GM19324 (cell line): Measurements from ENCODE around the gene SNTG2.

Experiments used
- ATAC-seq: cut with Tn5 transposase; IDR thresholded peaks from one replicate; pipeline ENCODE4 v1.9.1; 2021; ENCODE audit warnings: mild to moderate bottlenecking, moderate library complexity; ENCODE audit not compliant: unreplicated experiment, low FRiP score

Gene SNTG2

DNA sequence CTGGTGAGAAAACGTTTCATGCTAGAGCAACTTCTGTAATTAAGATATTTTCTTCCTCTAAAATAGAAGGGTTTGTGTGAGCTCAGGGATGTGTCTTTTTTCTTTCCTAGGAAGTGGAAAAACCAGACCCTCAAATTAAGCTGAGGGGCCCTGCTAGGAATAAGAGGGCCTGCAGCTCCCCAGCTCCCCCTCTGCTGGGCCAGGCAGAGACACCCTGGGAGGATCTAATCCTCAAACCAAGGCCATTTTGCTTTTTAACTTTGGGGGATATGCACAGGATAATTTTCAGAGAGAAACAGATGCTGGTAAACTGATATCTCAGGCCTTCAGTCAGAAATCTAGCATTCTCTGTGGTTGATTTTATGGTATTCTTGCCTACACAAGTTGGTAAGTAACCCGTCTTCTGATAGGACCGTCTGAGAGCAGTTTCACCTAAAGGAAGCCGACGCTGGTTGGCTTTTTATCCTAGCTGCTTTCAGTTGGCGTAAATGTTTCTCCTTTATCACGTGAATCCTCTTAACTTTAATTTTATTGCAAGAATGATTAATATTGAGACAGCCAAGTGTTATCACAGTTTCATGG lies 34.8 kb downstream of the SNTG2 start:
- no peak for ATAC-seq

DNA sequence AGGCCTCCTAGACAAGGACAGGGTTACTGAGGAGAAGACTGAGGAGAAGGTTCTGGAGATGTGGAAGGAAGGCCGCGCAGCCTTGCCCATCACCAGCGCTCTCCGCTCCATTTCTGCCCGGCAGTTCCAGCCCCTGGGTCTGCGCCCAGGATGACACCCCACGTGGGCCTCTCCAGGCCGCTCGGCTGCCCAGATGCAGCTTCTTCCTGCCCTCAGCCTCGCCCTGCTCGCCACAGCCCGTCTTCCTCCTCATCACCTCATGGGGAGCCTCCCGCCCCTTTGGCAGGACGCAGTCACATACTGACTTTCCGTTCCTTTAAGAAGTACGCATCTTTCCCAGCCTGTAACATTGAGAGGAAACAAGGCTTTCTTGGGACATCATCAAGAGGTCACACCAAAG lies 37.1 kb downstream of the SNTG2 start:
- ATAC-seq, result no peak

DNA sequence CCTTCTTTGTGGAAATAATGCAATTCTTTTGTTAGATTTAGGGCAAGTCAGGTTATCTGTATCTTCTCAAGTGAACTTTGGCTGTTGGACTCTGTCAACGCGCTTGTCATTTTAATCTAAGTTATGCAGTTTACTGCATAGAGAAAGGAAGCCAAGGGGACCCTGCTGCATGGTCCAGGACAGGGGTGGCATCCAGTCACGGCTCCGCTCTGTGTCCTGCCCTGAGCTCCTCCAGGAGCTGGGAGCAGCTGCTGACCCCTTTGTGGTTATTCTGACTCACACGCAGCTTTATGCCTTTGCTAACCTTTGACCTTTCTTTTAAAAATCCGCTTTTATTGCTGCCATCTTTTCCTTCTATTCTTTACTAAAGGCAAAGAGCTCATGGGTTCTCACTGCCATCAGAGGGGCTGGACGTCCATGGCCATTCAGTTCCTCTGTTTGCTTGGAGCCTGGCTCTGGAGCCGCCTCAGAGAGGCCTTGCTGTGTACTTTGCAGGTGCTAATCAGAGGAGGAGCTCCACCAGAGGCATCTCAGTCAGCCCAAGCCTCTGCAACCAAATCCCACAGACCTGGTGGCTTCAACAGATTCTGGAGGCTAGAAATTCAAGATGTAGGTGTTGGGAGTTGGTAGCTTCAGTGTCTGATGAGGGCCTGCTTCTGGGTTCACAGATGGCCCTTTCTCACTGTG lies 39.3 kb downstream of the SNTG2 start:
- no peak for ATAC-seq

DNA sequence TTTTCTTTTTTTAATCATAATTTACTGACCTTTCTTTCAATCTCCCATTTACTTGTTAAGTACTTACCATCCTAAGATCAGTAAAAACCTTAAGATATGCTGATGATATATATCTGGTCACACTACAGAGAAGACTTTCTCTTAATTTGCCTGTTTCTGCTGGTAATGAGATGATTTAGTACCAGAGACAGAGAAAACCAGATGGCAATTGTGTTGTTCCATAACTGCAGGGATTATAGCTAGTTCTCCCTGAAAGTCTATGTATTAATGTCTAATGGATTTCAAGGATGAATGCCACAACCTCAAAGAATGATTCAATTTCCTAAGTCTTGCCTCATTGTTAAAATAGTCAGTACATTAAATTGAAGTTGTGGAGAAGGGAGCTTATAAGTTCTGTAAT lies 40.3 kb downstream of the SNTG2 start:
- no peak for ATAC-seq

DNA sequence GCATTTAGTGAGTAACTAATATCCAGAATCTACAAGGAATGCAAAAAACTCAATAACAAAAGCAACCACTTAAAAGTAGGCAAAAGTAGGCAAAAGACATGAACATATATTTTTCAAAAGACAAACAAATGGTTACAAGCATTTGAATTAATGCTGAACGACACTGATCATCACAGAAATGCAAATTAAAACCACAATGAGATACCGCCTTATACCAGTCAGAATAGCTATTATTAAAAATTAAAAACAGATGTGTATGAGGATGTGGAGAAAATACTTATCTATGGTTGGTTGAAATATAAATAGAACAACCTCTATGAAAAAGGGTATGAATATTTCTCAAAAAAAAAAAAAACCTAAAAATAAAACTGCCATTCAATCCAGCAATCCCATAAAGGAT lies 51.7 kb downstream of the SNTG2 start:
- no peak for ATAC-seq

DNA sequence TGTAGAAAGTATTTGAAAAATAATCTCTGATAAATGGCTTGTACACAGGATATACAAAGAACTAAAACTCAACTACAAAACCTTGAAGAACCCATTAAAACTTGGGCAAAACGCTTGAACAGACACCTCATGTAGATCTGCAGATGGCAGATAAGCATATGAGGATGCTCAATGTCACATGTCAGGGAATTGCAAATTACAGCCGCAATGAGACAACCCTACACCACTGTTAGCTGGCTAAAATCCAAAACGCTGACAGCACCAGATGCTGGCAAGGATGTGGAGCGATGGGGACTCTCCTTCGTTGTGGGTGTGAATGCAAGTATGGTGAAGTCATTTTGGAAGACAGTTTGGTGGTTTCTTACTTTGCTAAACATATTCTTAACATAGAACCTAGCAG lies 53.7 kb downstream of the SNTG2 start:
- no peak for ATAC-seq

DNA sequence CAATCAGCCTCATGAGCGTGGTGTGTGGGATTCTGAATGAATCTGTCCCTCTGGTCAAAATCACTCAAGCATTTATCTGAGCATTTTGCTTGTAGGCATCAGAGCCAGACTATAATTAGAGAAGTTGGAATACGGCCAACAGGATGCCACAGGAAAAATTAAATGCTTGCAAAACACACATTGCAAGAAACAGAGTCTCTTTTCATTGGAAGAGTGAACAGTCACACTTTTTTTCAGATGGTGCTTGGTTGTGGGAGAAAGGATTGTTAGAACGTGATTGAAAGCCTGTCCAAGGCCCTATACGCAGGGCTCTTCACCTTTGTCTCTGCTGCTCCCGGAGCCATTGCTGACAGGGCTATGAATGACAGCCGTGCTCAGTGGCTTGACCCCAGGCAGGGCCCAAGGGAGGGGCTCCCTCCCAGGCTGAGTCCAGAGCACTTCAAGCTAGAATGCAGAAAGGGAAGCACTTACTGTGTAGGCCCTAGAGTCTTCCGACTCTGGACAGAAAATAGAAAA lies 59.8 kb downstream of the SNTG2 start:
- ATAC-seq, result no peak

DNA sequence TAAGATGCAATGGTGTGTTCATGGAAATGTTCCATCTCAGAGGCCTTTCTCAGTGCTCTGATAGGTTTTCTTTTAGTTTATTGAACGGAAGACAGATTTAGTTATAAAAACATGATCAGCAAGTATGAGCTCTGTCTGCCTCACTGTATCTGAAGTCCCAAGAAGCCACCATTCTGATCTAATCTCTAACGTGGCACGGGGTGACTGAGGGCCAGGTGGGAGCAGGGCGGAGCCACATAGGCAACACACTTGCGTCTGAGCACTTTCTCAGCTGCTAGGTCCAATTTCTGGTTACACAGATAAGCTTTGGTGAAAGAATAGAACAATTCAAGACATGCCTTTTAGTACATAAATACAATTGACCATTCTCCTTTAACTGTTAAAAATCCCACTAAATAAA lies 60.4 kb downstream of the SNTG2 start:
- no peak for ATAC-seq

DNA sequence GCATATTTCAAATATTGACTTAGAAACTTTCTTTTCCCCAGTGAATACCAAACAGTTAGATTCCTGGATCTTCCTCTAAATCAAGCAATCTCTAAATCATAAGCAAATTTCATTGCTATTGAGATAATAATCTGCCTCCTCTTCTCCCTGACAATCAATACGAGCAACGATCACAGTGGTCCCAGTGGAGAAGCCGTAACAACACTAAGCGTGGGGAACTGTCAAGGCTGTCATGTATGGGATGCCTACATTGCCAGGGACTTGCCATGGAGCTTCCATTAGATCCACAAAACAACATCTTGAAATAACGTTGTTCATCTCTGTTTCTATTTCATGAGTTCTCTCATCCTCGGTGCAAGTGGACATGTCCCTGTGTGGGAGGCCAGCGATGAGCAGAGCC lies 61.3 kb downstream of the SNTG2 start:
- ATAC-seq, result no peak

DNA sequence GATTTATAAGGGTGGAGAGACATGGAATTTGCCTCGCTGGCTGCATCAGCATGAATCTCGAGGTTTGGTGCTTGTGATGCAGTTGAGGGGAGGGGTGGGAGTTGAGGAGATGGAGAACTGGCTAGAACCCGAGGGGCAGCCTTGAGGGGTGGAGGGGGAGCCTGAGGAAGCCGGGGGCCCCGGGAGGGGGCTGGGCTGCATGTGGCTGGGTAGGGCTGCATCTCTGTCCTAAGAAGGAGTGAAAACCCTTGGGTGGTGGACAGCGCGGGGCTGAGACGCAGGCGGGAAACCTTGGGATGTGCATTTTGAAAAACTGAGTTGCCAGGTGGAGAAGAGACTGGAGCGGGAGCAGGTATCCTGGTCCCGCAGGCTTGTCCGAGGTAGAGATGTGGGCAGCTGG lies 64.2 kb downstream of the SNTG2 start:
- no peak for ATAC-seq

DNA sequence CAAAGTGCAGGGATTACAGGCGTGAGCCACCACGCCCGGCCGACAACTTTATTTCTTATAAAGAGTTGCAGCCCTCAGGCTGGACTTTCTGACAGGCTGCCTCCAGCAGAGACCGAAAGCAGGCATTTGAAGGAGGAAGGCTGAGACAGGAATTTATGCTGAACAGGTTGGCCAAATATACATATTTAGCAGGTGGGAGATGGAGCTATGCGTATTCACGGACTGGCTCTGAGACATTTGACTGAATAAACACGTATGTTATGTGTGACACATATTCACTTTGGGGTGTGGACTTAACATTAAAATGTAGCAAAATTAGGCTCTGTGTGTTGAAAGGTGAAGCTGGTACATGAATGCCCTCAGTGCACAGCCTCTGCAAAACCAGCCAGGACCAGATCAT lies 65.9 kb downstream of the SNTG2 start:
- no peak for ATAC-seq

DNA sequence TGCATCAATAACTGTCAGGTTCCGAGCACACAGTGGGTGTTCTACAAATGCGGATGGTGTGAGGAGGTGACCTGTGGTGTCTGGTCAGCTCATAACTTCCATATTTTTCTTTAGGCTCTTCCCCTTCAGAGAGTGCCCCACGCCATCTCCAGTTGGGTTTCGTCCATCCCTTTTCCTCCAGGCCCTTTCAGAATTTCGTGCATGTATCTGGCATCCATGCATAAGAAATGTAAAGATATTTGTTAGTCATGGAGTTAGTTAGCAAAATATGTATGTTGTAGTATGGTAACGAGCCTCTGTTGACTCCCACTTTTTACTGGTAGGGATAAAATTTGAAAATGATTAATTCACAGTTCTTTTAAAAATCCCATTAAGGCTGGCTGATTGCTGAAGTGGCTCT lies 67.2 kb downstream of the SNTG2 start:
- ATAC-seq, result no peak

DNA sequence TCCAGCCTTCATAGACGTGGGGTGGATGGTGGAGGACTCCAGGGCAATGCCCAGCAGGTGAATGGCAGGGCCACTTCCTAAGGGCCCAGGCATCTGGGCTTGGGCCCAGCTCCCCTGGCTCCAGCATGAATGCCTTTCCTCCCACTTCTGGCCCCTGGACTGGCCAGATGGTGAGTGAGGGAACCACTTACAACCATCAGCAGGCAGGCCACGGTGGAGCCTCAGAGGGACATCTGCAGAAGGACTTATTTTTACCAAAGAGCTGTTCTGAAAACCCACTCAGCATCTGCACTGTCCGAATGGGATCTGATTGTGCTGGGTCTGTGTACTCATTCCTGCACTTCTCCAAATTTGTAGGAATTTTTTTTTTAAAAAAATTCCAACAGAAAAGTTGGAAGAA lies 69.6 kb downstream of the SNTG2 start:
- no peak for ATAC-seq

DNA sequence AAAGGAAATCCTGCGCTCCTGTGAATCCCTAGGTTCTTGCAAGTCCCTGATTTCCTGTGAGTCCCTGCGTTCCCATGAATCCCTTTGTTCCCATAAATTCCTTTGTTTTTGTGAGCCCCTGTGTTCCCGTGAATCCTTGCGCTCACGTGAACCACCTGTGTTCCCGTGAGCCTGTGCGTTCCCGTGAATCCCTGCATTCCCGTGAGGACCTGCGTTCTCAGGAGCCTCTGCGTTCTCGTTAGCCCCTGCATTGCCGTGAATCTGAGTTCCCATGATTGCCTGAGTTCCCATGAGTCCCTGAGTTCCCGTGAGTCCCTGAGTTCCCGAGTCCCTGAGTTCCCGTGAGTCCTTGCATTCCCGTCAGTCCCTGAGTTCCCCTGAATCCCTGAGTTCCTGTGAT lies 71.5 kb downstream of the SNTG2 start:
- ATAC-seq, result no peak

DNA sequence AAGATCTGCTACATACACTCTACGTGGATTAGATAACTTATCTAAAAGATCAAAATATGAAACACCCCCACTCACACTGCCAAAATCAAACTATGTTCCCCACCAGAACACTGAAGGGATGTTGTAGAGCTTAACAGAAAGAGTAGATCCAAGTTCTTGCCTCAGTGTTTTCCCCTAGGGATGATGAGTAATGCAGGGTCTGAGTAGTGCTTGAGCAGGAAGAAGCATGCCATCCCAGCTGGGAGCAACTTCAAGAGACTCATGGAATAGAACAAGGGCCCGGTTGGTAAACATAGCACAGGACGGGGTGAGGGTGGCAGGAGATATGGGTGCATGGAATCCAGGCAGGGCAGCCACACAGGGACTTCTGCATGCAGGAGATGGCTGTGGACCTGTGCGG lies 74.3 kb downstream of the SNTG2 start:
- ATAC-seq, result no peak

DNA sequence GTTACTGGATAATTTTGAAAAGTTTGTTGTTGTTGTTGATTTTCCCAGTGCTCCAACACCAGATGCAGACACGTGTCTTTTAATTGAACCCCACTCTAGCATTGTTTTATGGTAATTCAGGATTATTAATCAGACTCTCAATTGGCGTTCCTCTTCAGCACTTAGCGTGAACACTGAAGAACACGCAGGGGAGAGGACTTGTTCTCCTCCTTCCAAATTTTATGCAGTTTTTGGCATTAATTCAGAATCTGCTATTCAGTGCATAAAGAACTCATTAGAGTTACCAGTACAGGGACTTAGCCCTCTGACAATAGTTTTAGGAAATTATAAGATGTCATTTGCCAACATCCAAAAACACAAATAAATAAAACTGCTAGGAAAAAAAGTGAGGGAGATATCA lies 75.5 kb downstream of the SNTG2 start:
- no peak for ATAC-seq

DNA sequence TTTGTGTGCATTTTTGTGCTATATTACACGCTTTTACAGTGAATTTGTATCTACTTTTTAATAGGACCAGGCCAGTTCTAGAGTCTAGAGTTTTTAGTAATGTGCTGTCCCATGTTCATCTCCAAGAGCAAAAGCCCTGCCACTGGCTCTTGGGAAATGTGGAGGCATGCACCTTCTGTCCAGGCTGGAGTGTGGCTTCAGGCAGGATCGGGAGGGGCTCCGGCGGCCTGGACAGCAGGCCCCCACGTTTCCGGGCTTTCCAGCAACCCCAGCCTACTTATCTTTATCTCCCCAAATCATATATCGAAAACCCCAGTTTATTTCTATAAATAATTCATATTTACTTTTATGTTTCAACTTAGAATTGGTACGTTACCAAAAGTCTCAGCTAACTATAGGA lies 78.2 kb downstream of the SNTG2 start:
- ATAC-seq, result no peak

DNA sequence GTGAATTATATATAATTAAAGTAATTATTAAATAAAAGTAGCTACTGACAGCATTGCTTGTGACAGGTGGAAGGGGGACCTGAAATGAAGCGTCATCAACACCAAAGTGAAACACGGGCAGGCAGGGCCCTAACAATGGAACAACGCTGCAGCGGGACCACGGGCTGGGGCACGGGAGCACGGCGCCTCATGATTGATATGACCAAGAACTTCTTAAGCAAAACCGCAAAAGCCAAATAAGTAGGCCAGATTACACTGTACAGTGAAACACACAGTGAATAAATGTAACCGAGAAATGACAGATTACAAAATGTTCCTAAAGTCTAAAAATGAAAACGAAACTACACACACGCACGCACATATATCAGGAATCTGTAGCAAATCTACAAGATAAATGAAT lies 81.4 kb downstream of the SNTG2 start:
- no peak for ATAC-seq

DNA sequence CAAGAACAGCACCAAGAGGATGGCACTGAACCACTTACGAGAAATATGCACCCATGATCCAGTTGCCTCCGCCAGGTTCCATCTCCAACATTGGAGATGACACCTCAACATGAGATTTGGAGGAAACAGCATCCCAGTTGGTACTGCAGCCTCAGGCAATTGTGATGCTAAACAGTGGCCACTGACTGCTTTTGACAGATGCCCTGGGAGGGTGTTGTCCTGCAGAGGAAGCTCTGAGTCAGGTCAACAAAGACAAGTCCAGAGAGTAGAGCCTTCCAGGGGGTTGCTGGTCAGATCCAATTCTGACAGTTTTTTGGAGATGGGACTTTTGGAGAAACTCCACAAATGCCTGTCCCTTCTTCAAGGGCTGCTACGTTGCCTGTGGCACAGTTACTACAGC lies 82.4 kb downstream of the SNTG2 start:
- ATAC-seq, result no peak

DNA sequence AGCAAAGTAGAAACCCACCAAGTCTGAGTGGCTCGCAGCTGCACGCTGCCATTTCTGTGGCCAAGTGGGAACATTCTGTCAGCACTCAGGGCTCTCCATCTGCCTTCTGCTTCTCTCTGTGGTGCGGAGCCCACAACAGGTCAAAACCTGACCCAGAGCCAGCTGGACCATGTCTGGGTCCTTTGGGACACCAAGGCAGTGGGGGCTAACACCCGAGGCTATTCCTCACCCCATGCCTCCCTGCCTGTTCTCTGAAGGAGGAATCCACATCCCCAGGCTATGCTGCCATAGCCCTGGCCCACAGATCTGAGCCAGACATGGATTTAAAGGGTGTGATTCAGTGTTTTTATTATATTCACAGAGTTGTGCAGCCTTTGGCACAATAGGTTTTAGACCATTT lies 86.4 kb downstream of the SNTG2 start:
- no peak for ATAC-seq

DNA sequence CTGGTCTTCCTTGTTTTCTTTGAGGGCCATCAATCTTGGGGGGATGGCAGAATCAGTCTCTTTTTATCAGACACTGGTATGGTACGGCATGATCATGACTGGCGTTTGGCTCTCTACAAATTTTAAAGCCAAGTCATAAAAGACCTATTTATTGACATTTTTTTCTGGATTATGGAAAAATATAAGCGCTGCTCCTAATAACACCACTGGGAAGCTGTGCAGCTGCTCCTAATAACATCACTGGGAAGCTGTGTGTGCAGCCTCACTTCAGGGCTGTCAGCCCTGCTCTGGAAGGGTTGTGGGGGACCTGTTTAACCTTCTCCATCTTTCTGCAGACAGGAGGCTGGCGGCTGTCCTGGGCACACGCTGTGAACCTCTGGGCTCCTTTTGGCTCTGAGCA lies 88.9 kb downstream of the SNTG2 start:
- ATAC-seq, result no peak

DNA sequence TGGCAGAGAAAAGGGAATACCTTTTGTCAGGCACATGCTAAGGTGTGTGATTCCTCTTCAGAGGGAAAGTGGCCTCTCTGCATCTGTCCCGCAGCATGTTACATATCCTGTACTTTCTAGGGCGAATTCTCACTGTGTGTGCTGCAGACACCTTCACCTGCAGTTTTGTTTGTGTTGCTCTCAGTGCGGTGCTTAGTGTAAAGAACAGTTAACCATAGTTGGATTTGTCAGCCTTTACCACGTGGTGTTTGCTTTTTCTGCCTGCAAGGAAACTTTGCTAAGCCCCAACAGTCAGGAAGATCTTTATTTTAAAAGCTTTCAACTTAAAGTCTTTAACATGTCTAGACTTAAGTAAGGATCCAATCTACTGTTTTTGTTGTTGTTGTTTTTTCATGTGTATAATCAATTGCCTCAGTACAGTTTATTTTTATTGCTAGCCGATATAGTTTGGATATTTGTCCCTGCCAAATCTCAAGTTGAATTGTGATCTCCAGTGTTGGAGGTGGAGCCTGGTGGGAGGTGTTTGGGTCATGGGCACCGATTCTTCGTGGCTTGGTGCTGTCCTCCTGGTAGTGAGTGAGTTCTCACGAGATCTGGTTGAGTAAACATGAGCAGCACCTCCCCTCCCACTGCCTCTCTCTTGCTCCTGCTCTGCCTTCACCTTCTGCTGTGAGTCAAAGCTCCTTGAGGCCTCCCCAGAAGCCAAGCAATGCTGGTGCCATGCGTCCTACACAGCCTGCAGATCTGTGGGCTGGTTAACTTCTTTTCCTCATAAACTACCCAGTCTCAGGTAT lies 90.6 kb downstream of the SNTG2 start:
- no peak for ATAC-seq
